ENCODE data around the gene CD74.
"Not testable (repeated sequence)": the region's sequence is repeated elsewhere in the genome, so short reads cannot be mapped to it uniquely, and the experiment has no call there.

CD74 gene

GRCh38 chr5:150412319-150413175, at the start of gene CD74:
CD74 (minus strand) TSS chr5:150412910; CDS start chr5:150412749, 161 bp downstream.
- DNase-seq = peak; percentile 95

GRCh38 chr5:150461231-150461630, 48.5 kb upstream of the CD74 start:
- DNase-seq = no peak

DNA sequence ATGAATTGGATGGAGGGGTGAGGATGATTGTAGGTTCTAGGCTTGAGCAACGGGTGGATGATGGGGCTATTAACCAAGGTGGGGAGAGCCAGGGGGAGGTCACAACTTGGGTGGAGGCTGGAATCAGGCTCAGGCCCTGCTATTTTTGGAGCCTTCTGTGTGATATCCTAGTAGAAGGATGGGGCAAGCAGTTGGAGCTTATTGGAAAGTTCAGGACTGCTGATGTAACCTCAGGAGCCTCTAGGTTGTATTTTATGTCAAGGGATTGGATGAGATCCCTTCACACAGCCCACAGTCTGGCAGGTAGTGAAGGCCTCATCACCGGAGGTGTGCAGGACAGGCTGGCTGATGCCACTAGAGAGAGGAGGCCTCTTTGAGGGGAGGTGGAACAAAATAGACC, 48.1 kb upstream of the CD74 start:
- DNase-seq = no peak

GRCh38 chr5:150458802-150459557, 46.3 kb upstream of the CD74 start:
- peak; percentile 48 for DNase-seq

DNA sequence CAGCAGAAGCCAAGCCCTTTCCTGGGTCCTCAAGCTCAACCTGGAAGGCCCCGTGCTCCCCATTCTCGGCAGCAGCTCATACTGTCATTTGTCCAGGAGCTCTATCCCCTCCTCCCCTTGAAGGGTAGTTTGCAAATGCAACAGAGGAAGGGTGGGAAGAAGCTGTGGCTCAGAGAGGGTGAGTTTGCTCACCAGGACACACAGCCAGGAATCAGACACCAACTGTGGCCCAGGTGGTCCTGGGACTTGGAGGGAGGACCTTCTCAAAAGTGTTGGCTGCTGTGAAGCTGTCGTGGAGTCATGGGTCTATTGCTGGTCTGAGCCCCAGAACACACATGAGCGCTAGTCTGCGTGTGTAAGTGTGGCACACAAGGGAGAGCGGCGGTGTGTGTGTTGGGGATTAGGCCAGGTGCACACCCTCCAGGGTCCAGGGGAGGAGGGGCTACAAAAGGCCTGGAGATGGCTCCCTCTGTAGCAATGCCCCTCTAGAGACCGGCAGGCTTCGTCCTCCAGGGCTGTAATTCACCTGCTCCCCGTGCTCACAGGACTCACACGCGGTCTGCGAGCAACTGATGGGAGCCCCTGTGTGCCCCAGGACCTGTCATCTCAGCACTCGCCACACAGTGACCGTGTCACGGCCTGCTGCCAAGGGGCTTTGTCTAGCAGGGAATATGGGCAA, 45.0 kb upstream of the CD74 start:
- no peak for DNase-seq

DNA sequence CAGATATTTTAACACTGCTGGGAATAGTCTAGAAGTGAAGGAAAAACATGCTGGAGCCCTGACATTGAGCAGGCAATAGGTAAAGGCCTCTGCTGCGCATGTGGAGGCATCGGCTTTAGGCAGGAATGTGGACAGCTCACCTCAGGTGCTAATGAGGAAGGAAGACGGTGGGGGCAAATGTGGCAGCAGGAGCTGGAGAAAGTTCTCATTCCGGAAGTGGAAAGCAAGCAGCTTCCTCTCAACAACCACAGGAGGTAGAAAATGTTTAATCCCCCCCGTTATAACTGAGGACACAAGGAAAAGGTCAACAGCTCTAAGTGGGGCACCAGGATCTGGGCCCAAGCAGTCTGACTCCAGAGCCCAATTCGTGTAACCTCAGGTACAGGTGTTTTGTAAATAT, 44.4 kb upstream of the CD74 start:
- no peak for DNase-seq

DNA sequence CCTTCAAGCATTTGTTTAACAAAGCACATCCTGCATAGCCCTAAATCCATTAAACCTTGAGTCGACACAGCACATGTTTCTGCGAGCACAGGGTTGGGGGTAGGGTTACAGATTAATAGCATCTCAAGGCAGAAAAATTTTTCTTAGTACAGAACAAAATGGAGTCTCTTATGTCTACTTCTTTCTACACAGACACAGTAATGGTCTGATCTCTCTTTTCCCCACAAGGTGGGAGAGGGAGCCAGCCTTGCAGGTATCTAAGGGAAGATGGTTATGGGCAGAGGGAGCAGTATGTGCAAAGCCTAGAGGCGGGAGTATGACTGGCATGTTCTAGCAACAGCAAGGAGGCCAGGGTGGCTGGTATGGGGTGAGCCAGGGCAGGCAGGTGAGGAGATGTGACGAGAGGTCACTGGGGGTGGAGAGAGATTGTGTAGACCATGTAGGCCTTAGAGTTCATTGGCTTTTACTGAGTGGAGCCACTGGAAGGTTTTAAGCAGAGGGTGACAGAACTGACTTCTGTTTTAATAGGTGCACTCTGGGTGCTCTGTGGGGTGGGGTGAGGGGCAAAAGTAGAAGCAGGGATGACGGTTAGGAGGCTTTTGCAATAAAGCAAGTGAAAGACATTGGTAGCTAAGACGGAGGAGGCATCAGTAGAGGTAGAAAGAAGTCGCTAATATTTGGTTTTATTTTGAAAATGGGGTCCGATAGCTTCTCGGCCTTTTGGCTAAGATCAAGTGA, 42.0 kb upstream of the CD74 start:
- DNase-seq = no peak

DNA sequence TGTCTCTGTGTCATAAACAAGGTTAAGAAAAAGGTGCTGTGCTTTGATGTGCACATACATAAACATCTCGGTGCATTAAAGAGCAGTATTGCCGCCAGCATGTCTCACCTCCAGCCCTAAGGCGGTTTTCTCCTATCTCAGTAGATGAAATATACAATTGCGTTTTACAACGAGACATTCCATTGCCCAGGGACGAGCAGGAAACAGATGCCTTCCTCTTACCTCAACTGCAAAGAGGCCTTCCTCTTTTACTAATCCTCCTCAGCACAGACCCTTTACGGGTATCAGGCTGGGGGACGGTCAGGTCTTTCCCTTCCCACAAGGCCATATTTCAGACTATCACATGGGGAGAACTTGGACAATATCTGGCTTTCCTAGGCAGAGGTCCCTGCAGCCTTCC, 41.3 kb upstream of the CD74 start:
- DNase-seq = not testable (repeated sequence)

- DNase-seq = no peak
Measured at GRCh38 chr5:150452914-150453313, 40.2 kb upstream of the CD74 start.

- DNase-seq = no peak
Measured at GRCh38 chr5:150451594-150451993, 38.9 kb upstream of the CD74 start.

DNA sequence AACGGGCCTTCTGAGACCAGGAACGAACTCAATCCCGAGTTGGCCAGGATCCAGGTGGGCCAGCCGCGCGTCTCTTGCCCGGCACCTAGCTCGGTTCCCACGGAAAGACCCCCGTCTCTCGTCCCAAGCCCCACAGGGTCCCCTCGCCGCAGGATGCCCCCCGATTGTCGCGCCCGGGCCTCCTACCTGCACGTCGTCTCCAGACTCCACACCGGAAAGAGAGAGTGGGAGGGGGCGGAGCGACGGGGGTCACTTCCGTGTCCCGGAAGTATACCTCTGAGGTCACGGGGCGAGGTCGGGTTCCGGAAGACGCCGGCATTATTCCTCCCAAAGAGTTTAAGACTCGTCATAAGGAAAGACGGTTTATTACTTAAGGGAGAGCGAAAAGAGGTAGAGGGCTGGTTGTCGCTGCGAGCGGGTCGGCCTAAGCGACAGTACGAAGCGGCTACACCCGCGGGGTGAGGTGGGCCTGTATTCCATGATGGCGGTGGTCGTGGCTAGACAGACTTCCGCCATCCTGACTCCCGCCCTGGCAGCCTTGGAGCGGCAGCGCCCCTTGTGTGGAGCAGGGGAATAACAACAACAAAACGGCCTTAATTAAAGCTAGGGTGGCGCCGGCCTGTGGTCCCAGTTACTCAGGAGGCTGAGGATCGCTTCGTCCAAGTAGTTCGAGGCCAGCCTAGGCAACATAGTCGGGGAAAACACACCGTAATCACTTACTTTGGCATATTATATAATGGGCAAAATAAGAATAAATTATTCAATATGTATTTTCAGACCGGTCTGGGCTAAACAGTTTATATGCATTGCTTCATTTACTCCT, 37.0 kb upstream of the CD74 start, which contains the start of gene RPS14:
RPS14 (minus strand) TSS at position 223 of the 823 bp plus-strand sequence. CDS start 2,006 bp downstream, outside the sequence.
- DNase-seq = peak; percentile 94

- DNase-seq = no peak
Measured at GRCh38 chr5:150448952-150449516, 36.3 kb upstream of the CD74 start.

DNA sequence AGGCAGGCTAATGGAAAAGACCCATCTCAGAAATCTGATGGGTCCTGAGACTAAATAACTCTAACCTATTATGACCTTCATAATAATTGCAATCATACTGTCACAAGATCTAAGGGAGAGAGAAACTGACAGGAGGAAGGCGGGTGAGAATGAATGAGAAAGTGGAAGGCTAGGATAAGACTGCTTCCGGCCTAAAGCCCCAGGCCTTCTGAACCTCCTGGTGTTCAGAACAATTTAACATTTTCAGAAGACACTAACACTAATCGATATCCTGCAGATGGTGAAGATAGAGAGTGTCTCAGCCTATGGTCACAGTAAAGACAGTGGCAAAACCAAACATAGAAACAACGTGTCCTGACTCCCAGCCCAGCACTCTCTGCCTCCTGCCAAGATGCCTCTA, 35.6 kb upstream of the CD74 start:
- peak; percentile 65 for DNase-seq

GRCh38 chr5:150447188-150447587, 34.5 kb upstream of the CD74 start:
- no peak for DNase-seq

- DNase-seq = no peak
Measured at GRCh38 chr5:150446583-150446982, 33.9 kb upstream of the CD74 start.

GRCh38 chr5:150446088-150446487, 33.4 kb upstream of the CD74 start:
- no peak for DNase-seq

DNA sequence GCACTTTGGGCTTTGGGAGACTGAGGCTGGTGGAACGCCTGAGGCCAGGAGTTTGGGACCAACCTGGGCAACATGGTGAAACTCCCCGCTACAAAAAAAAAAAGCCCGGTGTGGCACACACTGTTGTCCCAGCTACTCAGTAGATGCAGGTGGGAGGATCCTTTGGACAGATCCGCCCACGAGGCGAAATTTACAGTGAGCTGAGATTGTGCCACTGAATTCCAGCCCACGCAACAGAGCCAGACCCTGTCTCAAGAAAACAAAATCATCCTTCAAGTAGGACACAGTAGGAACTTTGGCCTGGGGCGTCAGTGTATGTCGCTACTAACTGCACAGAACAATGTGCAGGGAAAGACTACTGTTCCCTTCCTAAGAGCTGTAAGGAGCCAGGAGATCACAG, 32.1 kb upstream of the CD74 start:
- DNase-seq = no peak

DNA sequence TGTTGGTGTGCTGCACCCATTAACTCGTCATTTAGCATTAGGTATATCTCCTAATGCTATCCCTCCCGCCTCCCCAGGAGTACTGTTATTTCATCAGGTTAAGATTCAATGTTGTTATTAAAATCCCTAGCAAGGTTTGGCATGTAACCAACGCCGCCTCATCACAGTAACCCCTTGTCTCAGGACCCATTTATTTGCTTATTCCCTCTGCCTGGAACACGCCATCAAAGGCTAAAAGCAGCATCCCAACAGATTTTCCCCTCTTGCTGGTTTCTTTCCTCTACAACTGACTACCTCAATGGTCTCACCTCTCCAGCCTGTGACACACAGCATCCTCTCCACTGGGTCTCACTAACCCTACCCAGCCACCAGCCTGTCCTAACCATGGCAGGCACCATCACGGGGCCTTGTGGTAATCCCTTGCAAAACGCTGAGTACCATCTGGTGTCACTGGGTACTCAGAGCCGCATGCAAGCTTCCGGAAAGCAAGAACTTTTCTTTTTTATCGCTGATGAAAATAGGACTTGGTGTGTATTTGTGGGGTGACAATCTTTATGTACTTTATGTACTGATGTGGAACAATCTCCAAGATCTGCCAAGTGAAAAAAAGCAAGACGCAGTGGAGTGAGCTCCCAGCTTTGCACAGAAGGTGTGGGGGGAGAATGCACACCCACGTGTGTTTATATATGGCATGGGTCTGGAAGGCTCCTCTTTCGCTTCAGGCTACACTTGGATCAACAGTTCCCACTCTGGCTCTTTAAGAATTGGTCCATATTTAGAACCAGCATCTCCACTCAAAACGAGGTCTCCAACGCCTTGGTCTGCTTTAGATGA, 30.7 kb upstream of the CD74 start:
- no peak for DNase-seq

DNA sequence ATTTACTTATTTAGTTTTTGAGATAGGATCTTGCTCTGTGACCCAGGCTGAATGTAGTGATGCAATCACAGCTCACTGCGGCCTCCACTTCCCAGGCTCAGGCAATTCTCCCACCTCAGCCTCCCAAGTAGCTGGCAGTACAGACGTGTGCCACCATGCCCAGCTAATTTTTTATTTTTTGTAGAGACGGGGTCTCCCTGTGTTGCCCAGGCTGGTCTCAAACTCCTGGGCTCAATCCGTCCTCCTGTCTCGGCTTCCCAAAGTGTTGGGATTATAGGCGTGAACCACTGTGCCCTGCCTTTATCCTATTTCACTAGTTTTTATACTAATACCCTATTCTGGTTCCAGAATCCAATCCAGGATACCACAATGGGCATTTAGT, 30.0 kb upstream of the CD74 start:
- DNase-seq = no peak

Data from inflammatory macrophage treated with lipopolysaccharide for 4 hours (primary cell).